Liver (tissue), 9 donors: ENCODE measurements around the gene PC. TPM values are rescaled to one million over a fixed set of nuclear protein-coding genes. Genes with fewer than 3 reads are reported as not detected.

Experiments
- DNase-seq: peaks from one replicate; pipeline ENCODE4 v3.0.0-alpha.2; 2017; ENCODE audit warnings: low spot score
- H3K27ac ChIP-seq, 2 donors: one replicate each; pipeline ENCODE4 v1.7.0; 2013; ENCODE audit warnings: inconsistent platforms in 2 of 2, low read length in 2 of 2, control low read depth in 1 of 2, low read depth in 1 of 2, mild to moderate bottlenecking in 1 of 2
- H3K27me3 ChIP-seq, 4 donors: one replicate each; pipeline versions ENCODE4 v1.6.1 to v1.7.0; 2013; ENCODE audit warnings: low read length in 3 of 4, inconsistent platforms in 1 of 4, mild to moderate bottlenecking in 1 of 4, moderate library complexity in 1 of 4; ENCODE audit not compliant: control insufficient read depth in 4 of 4, insufficient read depth in 4 of 4
- H3K36me3 ChIP-seq, 4 donors: one replicate each; pipeline versions ENCODE4 v1.6.1 to v1.7.0; 2013; ENCODE audit warnings: low read length in 3 of 4, mild to moderate bottlenecking in 3 of 4, low read depth in 1 of 4, moderate library complexity in 1 of 4; ENCODE audit not compliant: control insufficient read depth in 4 of 4, insufficient read depth in 3 of 4
- H3K4me1 ChIP-seq, 4 donors: one replicate each; pipeline versions ENCODE4 v1.6.1 to v1.7.0; 2013; ENCODE audit warnings: low read length in 3 of 4, mild to moderate bottlenecking in 3 of 4, moderate library complexity in 1 of 4; ENCODE audit not compliant: control insufficient read depth in 4 of 4, insufficient read depth in 4 of 4
- H3K4me3 ChIP-seq, 3 donors: one replicate each; pipeline versions ENCODE4 v1.6.1 to v1.7.0; 2013; ENCODE audit warnings: low read length in 3 of 3, control low read depth in 1 of 3, low read depth in 1 of 3, mild to moderate bottlenecking in 1 of 3
- H3K9ac ChIP-seq, 2 donors: one replicate each; pipeline ENCODE4 v1.7.0; 2013; ENCODE audit warnings: low read length in 2 of 2, mild to moderate bottlenecking in 2 of 2, moderate library complexity in 2 of 2, control low read depth in 1 of 2, low read depth in 1 of 2
- H3K9me3 ChIP-seq, 4 donors: one replicate each; pipeline versions ENCODE4 v1.6.1 to v1.7.0; 2013; ENCODE audit warnings: low read length in 3 of 4; ENCODE audit not compliant: control insufficient read depth in 4 of 4
- ATF3 ChIP-seq: IDR thresholded peaks from 2 replicates; pipeline ENCODE4 v1.6.1; 2016; ENCODE audit warnings: antibody characterized with exemption
- CTCF ChIP-seq: fragments of 150-350 bp; IDR thresholded peaks from 2 replicates; pipeline ENCODE4 v1.5.1; 2017; ENCODE audit warnings: improper control_type of control experiment, low read depth, low read length; ENCODE audit not compliant: missing input control
- FOXA1 ChIP-seq: IDR thresholded peaks from 2 replicates; pipeline ENCODE4 v1.6.1; 2016; ENCODE audit warnings: antibody characterized with exemption
- FOXA2 ChIP-seq: IDR thresholded peaks from 2 replicates; pipeline ENCODE4 v1.6.1; 2016; ENCODE audit warnings: antibody characterized with exemption
- HNF4A ChIP-seq, 2 donors: conservative IDR thresholded peaks; 2 replicates each; pipeline ENCODE4 v1.6.1; 2016; ENCODE audit warnings: antibody characterized with exemption in 2 of 2, mild to moderate bottlenecking in 2 of 2
- HNF4G ChIP-seq: IDR thresholded peaks from 2 replicates; pipeline ENCODE4 v1.6.1; 2016; ENCODE audit warnings: antibody characterized with exemption
- JUND ChIP-seq, 2 donors: IDR thresholded peaks; 2 replicates each; pipeline ENCODE4 v1.6.1; 2016; ENCODE audit warnings: antibody characterized with exemption in 2 of 2
- MAX ChIP-seq: IDR thresholded peaks from 2 replicates; pipeline ENCODE4 v1.6.1; 2016; ENCODE audit warnings: antibody characterized with exemption
- NR2F2 ChIP-seq: IDR thresholded peaks from 2 replicates; pipeline ENCODE4 v1.6.1; 2016; ENCODE audit warnings: antibody characterized with exemption
- RAD21 ChIP-seq, 2 donors: IDR thresholded peaks; 2 replicates each; pipeline ENCODE4 v1.6.1; 2016; ENCODE audit warnings: antibody characterized with exemption in 2 of 2, mild to moderate bottlenecking in 2 of 2
- REST ChIP-seq: IDR thresholded peaks from 2 replicates; pipeline ENCODE4 v1.6.1; 2016; ENCODE audit warnings: antibody characterized with exemption, mild to moderate bottlenecking
- RXRA ChIP-seq, 2 donors: IDR thresholded peaks; 2 replicates each; pipeline ENCODE4 v1.6.1; 2017 to 2018; ENCODE audit warnings: antibody characterized with exemption in 2 of 2, mild to moderate bottlenecking in 1 of 2
- TAF1 ChIP-seq: conservative IDR thresholded peaks from 2 replicates; pipeline ENCODE4 v1.6.1; 2016; ENCODE audit warnings: antibody characterized with exemption, mild to moderate bottlenecking
- YY1 ChIP-seq: IDR thresholded peaks from 2 replicates; pipeline ENCODE4 v1.6.1; 2016; ENCODE audit warnings: antibody characterized with exemption, mild to moderate bottlenecking
- WGBS: extraction: QIAGEN DNeasy Blood & Tissue Kit; methylation state at CpG from one replicate; pipeline ENCODE4 v1.1.7; 2013; 5-methylcytosine and 5-hydroxymethylcytosine counted together
- polyA plus RNA-seq, 2 donors: library from polyadenylated mRNA; stranded (reverse) in 1 of 2; unstranded in 1 of 2; fragments of 200-250 nt in 1 of 2; fragments of >200 nt in 1 of 2; fragmentation: Nextera tagmentation in 1 of 2; extraction: Ambion mirVana in 1 of 2; gene quantifications; one replicate each; pipeline versions ENCODE4 v1.2.1 to v1.2.3, GENCODE V29; 2013 to 2015
- total RNA-seq, 2 donors: library from RNA; depleted of rRNA; stranded (reverse); fragments of >200 nt; gene quantifications; one replicate each; pipeline ENCODE4 v1.2.3, GENCODE V29; 2014
- donor health status: healthy.
- donor health status: healthy.
- donor health status: healthy.
- donor health status: healthy.
- donor health status: healthy.

PC gene
- total and polyA plus RNA-seq, 4 donors = 144 to 583 (median 296) TPM

DNA sequence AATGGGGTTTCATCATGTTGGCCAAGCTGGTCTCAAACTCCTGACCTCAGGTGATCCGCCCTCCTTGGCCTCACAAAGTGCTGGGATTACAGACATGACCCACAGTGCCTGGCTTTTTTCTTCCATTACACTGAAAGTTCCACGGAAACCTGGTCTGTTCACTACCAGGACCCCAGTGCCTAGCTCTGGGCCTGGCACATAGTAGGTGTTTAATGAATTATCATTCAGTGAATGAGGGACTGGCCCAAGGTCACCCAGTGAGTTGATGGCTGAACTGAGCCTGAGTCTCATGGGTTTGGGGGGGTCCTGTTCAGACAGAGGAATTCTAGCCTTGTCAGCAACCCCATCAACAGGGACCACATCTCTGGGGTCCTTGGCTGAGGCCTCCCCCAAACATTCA, 20.0 kb upstream of the PC start:
- DNase-seq = no peak
- no peaks in the 10 kb centered on the region for H3K27me3 ChIP-seq
- H3K27ac ChIP-seq = no peak overlapping the region
- WGBS = 94% methylated on average over 2 of the region's 2 CpGs
- TF ChIP-seq RAD21 (IDR thresholded peaks at IDR 0.05) = no peak
- TF ChIP-seq FOXA1 = no peak
- no peak for TF ChIP-seq REST
- no peak for TF ChIP-seq JUND (IDR thresholded peaks at IDR 0.05)
- TF ChIP-seq TAF1 = no peak
- TF ChIP-seq HNF4A (conservative IDR thresholded peaks at IDR 0.05) = no peak
- no peak for TF ChIP-seq FOXA2
- no peak for TF ChIP-seq YY1
- no peak for TF ChIP-seq CTCF
- no peaks in the 10 kb centered on the region for H3K36me3 ChIP-seq
- H3K4me3 ChIP-seq = no peak overlapping the region
- peaks cover 0 to 13% (median 6%) of the 10 kb centered on the region in 4 donors for H3K4me1 ChIP-seq
- no peak overlapping the region for H3K9ac ChIP-seq
- peaks cover 0 to 4% (median under 1%) of the 10 kb centered on the region in 4 donors for H3K9me3 ChIP-seq

DNA sequence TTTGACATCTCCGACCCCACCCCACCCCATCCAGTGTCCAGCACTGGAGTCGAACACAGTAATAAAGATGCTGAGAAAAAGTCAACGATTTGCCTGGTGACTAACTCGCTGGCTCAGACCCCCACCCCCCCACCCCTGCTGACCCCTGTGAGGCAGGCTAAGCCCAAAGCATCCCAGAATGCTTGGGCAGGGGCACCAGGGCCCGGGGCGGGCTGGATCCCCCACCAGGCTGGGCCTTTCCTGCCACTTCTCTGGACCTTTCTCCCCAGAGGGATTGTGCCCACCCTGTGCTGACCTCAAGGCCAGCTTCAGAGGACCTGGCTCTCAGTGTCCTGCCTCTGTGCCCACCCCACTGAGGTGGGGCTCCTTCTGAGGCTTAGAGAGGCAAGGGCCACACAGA, 18.7 kb upstream of the PC start:
- 94% methylated on average over 6 of the region's 6 CpGs for WGBS
- H3K4me3 ChIP-seq = no peak overlapping the region
- no peak for TF ChIP-seq CTCF
- TF ChIP-seq MAX = no peak
- no peak for TF ChIP-seq NR2F2
- TF ChIP-seq ATF3 = no peak
- TF ChIP-seq HNF4G = no peak
- no peak for TF ChIP-seq FOXA2
- TF ChIP-seq RXRA (IDR thresholded peaks at IDR 0.05) = no peak
- no peak for TF ChIP-seq TAF1
- no peaks in the 10 kb centered on the region for H3K27me3 ChIP-seq
- no peak for DNase-seq
- H3K9me3 ChIP-seq = peaks cover 0 to 4% (median under 1%) of the 10 kb centered on the region in 4 donors
- no peaks in the 10 kb centered on the region for H3K36me3 ChIP-seq
- no peak overlapping the region for H3K27ac ChIP-seq
- no peak overlapping the region for H3K9ac ChIP-seq
- H3K4me1 ChIP-seq = peaks cover 0 to 11% (median 5%) of the 10 kb centered on the region in 4 donors
